IPS-15b (cell line): ENCODE results near the gene NIPBL.

ENCODE experiments used
- H3K27me3 ChIP-seq: one replicate; pipeline ENCODE4 v1.6.1; 2013; ENCODE audit warnings: low read length; ENCODE audit not compliant: control insufficient read depth, insufficient read depth
- H3K36me3 ChIP-seq: one replicate; pipeline ENCODE4 v1.6.1; 2013; ENCODE audit warnings: low read length; ENCODE audit not compliant: control insufficient read depth, insufficient read depth
- H3K4me1 ChIP-seq: one replicate; pipeline ENCODE4 v1.6.1; 2013; ENCODE audit warnings: mild to moderate bottlenecking, low read length; ENCODE audit not compliant: control insufficient read depth, insufficient read depth
- H3K4me3 ChIP-seq: one replicate; pipeline ENCODE4 v1.5.1; 2013; ENCODE audit warnings: low read depth, low read length
- H3K9ac ChIP-seq: one replicate; pipeline ENCODE4 v1.6.1; 2013; ENCODE audit warnings: low read depth, mild to moderate bottlenecking, low read length
- H3K9me3 ChIP-seq: one replicate; pipeline ENCODE4 v1.6.1; 2013; ENCODE audit warnings: mild to moderate bottlenecking, low read length; ENCODE audit not compliant: control insufficient read depth, insufficient read depth

Gene NIPBL

GRCh38 chr5:36939969-36940858, 63.6 kb downstream of the NIPBL start:
- no peaks in the 10 kb centered on the region for H3K9me3 ChIP-seq
- no peak overlapping the region for H3K4me3 ChIP-seq
- H3K27me3 ChIP-seq = no peaks in the 10 kb centered on the region
- H3K36me3 ChIP-seq = no peaks in the 10 kb centered on the region
- H3K4me1 ChIP-seq = no peaks in the 10 kb centered on the region
- no peak overlapping the region for H3K9ac ChIP-seq

- H3K27me3 ChIP-seq = no peaks in the 10 kb centered on the region
- H3K9ac ChIP-seq = no peak overlapping the region
- no peaks in the 10 kb centered on the region for H3K36me3 ChIP-seq
- no peaks in the 10 kb centered on the region for H3K9me3 ChIP-seq
- H3K4me3 ChIP-seq = no peak overlapping the region
- H3K4me1 ChIP-seq = no peaks in the 10 kb centered on the region
These were observed 67.0 kb downstream of the NIPBL start for GRCh38 chr5:36943584-36943983.

DNA sequence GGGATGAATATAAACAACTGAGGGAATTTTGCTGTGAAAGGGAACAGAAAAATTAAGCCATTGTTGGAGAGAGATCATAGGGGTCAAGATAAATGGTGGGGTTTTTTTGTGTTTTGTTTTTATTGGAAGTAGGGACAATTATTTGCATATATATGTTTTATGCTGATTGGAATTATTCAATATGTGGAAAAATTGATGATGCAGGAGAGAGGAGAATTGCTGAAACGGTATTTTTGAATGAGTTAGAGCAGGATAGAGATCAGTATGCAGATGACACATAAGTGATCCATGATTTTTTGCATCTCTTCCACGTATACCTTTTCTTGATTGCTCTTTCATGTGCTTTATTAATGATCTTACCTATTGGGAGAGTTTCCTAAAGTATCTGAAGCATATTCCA, 67.5 kb downstream of the NIPBL start:
- no peaks in the 10 kb centered on the region for H3K4me1 ChIP-seq
- no peaks in the 10 kb centered on the region for H3K9me3 ChIP-seq
- H3K9ac ChIP-seq = no peak overlapping the region
- H3K4me3 ChIP-seq = no peak overlapping the region
- H3K27me3 ChIP-seq = no peaks in the 10 kb centered on the region
- no peaks in the 10 kb centered on the region for H3K36me3 ChIP-seq

DNA sequence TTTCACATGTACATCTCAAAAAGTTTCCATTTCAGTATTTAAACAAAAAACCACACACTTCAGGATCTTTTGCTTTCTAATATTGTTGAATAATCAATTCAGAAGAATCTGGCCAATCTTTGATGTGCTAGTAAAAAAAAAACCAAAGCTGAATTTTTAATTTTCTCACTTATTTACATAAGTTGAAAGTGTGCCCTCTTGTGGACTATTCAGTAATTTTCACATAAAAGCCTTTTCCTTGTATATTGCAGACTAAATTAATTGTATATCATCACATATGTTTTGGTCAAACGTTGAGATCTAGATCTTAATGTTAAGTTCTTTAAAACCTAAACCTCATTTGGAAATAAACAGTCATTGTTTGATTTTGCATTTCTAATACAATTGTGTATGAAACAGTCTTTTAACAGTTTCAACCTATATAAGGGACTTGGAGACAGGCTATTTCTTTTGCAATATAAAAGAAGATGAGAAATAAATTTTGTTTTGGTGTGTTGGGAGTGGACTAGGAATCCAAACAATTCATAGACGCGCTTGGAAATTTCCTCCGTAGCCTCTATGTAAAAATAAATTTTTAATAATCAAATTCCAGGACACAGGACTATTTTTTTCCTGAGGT, 68.1 kb downstream of the NIPBL start:
- H3K9ac ChIP-seq = no peak overlapping the region
- no peaks in the 10 kb centered on the region for H3K36me3 ChIP-seq
- H3K9me3 ChIP-seq = no peaks in the 10 kb centered on the region
- H3K27me3 ChIP-seq = no peaks in the 10 kb centered on the region
- H3K4me3 ChIP-seq = no peak overlapping the region
- H3K4me1 ChIP-seq = no peaks in the 10 kb centered on the region

GRCh38 chr5:36945687-36946086, 69.1 kb downstream of the NIPBL start:
- Histone ChIP-seq H3K9ac (no peak overlapping the region), H3K4me1 (no peaks in the 10 kb centered on the region), H3K27me3 (no peaks in the 10 kb centered on the region), H3K9me3 (no peaks in the 10 kb centered on the region), H3K36me3 (no peaks in the 10 kb centered on the region), H3K4me3 (no peak overlapping the region)

GRCh38 chr5:36946101-36946500, 69.5 kb downstream of the NIPBL start:
- no peaks in the 10 kb centered on the region for H3K9me3 ChIP-seq
- H3K36me3 ChIP-seq = no peaks in the 10 kb centered on the region
- H3K27me3 ChIP-seq = no peaks in the 10 kb centered on the region
- H3K9ac ChIP-seq = no peak overlapping the region
- H3K4me3 ChIP-seq = no peak overlapping the region
- H3K4me1 ChIP-seq = no peaks in the 10 kb centered on the region

DNA sequence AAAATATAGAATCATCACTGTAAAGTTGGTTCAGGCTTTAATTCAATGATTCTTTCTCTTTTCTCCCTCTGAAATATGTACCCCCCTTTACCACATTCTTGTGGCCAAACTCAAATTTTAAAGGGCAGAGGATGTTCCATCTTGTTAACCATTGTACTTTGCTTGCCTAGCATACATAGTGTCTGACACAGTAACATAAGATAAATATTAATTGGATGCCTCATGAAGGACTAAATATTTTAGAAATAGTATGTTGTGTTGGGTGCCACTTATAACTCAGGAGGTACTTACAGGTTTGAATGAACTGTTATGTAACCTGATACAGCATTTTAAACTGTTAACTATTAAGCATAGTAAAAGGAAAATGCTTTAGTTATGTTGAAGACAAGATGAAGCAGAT, 71.5 kb downstream of the NIPBL start:
- Histone ChIP-seq H3K9ac (no peak overlapping the region), H3K9me3 (no peaks in the 10 kb centered on the region), H3K4me3 (no peak overlapping the region), H3K36me3 (no peaks in the 10 kb centered on the region), H3K27me3 (no peaks in the 10 kb centered on the region), H3K4me1 (no peaks in the 10 kb centered on the region)

GRCh38 chr5:36948650-36949049, 72.1 kb downstream of the NIPBL start:
- H3K4me3 ChIP-seq = no peak overlapping the region
- no peaks in the 10 kb centered on the region for H3K4me1 ChIP-seq
- H3K36me3 ChIP-seq = no peaks in the 10 kb centered on the region
- H3K27me3 ChIP-seq = no peaks in the 10 kb centered on the region
- H3K9ac ChIP-seq = no peak overlapping the region
- no peaks in the 10 kb centered on the region for H3K9me3 ChIP-seq

DNA sequence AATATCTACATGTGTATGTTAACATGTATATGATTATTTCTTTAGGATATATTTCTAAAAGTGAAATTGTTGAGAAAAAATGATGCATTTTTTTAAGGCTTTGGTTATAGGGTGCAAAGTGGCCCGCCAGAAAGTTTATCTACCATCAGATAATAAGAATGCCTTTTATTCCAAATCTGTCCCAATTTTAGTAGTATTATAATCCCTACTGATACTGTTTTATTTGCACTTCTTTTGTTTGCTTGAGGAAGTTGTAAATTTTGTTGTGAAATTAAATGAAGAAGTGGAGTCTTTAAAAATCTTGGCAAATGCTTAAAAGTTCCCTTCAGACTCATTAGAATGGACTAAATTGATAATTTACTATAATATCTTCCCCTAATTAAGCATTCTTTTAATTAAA, 73.0 kb downstream of the NIPBL start:
- no peaks in the 10 kb centered on the region for H3K27me3 ChIP-seq
- H3K4me3 ChIP-seq = no peak overlapping the region
- no peaks in the 10 kb centered on the region for H3K9me3 ChIP-seq
- H3K4me1 ChIP-seq = no peaks in the 10 kb centered on the region
- H3K9ac ChIP-seq = no peak overlapping the region
- no peaks in the 10 kb centered on the region for H3K36me3 ChIP-seq

DNA sequence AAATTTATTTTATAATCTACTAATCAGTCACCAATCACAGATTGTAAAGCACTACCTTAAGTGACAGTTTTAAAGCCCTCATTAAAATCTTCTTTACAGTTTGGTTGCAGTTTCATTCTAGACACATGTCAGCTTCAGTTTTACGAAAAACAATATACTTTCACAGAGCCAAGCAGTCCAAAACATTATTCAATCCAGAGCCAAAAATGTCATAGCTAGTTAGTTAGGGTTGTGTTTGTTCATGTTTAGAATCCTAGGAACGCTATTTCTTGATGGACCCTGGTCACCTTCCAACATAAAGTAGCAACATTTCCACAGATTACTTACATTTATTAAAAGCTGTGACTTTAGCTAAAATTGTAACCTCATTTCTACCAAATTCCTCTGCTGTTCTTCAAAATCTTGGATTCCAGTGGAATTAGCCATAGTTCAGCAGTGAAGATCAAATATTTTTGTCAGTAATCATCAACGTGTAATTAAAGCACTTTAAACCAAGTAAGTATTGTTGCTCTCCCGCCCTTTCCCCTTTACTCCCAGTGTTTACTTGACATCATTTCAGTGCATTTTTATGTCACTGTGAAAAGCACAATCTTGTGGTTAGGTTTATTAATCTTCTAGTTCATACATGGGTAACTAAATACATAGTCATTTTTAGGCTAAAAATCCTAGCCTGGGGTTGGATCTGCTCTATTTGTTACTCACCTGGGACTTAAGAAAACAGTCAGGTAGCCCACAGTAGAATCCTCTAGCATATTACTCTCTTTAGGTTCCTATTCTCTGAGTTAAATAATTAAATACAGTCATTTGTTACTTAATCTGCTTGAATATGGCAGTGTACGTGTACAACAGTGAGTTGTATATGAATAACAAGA, 74.3 kb downstream of the NIPBL start:
- no peak overlapping the region for H3K9ac ChIP-seq
- no peaks in the 10 kb centered on the region for H3K9me3 ChIP-seq
- no peaks in the 10 kb centered on the region for H3K27me3 ChIP-seq
- no peaks in the 10 kb centered on the region for H3K4me1 ChIP-seq
- no peaks in the 10 kb centered on the region for H3K36me3 ChIP-seq
- no peak overlapping the region for H3K4me3 ChIP-seq

DNA sequence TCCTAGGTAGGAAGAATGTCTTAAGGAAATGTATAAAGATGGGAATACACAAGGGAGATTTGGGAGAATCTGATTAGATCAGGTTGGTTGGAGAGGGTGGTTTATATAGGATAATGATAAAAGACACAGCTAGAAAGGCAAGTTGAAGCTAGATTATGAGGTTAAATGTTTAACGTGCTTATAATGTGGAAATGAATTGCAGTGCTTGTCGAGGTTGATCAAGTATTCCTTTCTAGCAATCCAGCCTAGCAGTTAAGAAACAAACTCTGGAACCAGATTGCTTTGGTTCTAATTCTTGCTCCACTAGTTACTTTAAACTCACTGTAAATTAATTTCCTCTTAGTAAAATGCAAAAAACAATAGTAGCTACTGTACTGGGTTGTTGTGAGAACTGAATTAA, 76.5 kb downstream of the NIPBL start:
- Histone ChIP-seq H3K9ac (no peak overlapping the region), H3K36me3 (no peaks in the 10 kb centered on the region), H3K4me1 (no peaks in the 10 kb centered on the region), H3K4me3 (no peak overlapping the region), H3K9me3 (no peaks in the 10 kb centered on the region), H3K27me3 (no peaks in the 10 kb centered on the region)
